Keratinocyte (primary cell): ENCODE results near the gene AXIN1.

ENCODE experiments used
- EZH2 ChIP-seq: IDR thresholded peaks from one replicate; pipeline ENCODE4 v1.6.1; 2012; ENCODE audit warnings: inconsistent platforms, mild to moderate bottlenecking, low read length, moderate library complexity
- TF ChIP-seq, protein P1 (sequence below), 3 experiments: IDR thresholded peaks in 1 of 3; conservative IDR thresholded peaks in 1 of 3; optimal IDR thresholded peaks in 1 of 3; 2 replicates in 2 of 3; 3 replicates in 1 of 3; pipeline versions ENCODE3 to v1.5.1; 2011; ENCODE audit warnings: low read length in 3 of 3, mild to moderate bottlenecking in 3 of 3, moderate library complexity in 2 of 3, control low read depth in 1 of 3, inconsistent platforms in 1 of 3; ENCODE audit not compliant: insufficient read depth in 2 of 3; ENCODE audit errors: extremely low read depth in 1 of 3

DNA sequence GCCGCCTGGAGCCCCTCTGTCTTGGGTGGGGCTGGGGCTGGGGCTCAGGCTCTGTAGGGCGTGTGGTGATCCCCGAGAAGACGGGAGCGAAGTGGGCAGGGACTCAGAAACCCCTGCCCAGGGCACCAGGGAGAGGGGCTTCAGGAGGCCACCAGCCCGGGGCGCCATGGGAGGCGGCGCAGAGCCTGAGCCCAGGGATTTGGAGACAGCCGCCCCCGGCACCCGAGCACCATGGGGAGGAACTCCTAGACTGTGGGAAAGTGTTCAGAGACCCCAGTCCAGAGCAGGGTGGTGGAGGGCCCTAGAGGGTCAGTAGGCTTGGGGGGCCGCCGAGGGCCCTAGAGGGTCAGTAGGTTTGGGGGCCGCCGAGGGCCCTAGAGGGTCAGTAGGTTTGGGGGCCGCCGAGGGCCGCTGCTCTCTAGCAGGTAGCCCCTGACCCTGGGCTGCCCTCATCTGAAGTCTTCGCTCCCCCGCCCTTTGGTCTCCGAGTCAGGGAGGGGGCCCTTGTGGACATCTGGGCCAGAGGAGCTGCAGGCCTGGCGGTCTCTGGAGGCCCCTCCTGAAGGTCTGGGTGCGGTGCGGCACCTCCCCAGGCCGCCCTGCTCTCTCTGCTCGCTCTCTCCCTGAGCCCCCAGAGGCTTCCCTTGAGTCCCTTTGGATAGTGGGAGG, 71.4 kb downstream of the AXIN1 start:
- TF ChIP-seq, protein P1, sequence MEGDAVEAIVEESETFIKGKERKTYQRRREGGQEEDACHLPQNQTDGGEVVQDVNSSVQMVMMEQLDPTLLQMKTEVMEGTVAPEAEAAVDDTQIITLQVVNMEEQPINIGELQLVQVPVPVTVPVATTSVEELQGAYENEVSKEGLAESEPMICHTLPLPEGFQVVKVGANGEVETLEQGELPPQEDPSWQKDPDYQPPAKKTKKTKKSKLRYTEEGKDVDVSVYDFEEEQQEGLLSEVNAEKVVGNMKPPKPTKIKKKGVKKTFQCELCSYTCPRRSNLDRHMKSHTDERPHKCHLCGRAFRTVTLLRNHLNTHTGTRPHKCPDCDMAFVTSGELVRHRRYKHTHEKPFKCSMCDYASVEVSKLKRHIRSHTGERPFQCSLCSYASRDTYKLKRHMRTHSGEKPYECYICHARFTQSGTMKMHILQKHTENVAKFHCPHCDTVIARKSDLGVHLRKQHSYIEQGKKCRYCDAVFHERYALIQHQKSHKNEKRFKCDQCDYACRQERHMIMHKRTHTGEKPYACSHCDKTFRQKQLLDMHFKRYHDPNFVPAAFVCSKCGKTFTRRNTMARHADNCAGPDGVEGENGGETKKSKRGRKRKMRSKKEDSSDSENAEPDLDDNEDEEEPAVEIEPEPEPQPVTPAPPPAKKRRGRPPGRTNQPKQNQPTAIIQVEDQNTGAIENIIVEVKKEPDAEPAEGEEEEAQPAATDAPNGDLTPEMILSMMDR (optimal IDR thresholded peaks at IDR 0.05 in 1 of 3, IDR thresholded peaks at IDR 0.05 in 1 of 3, conservative IDR thresholded peaks at IDR 0.05 in 1 of 3; ENCODE audit: extremely low read depth in 1 of 3, insufficient read depth in 2 of 3, low read length in 3 of 3) = no peak
- peak; percentile 68 for TF ChIP-seq EZH2
